Panc1 (cell line): Measurements from ENCODE around the gene GPR33. TPM values are rescaled to one million over a fixed set of nuclear protein-coding genes. Genes with fewer than 3 reads are reported as not detected.

Experiments
- ATAC-seq: fragments of 200-7000 bp; cut with Tn5 transposase; 2 replicates; pipeline ENCODE4 v1.9.1; 2020; ENCODE audit warnings: mild to moderate bottlenecking, moderate library complexity
- BruUV-seq: library from RNA; stranded (reverse); fragments of 400-500 nt; replicated peaks from 2 replicates; lab custom pipeline; 2021; lab: Mats Ljungman, UMichigan
- CTCF ChIA-PET: fragments of 300-600 bp; sonication (Branson Sonifier 250); formaldehyde crosslinking; loops from one replicate; lab custom pipeline; 2022; ENCODE audit warnings: antibody characterized with exemption; lab: Charles Lee
- POLR2A ChIA-PET: fragments of 300-600 bp; sonication (Branson Sonifier 250); formaldehyde crosslinking; loops from one replicate; lab custom pipeline; 2022; ENCODE audit warnings: antibody characterized with exemption; lab: Charles Lee
- DNase-seq: peaks from one replicate; pipeline ENCODE4 v3.0.0-alpha.2; 2010; ENCODE audit warnings: low read depth, low spot score
- H3K27ac ChIP-seq: 2 replicates; pipeline ENCODE4 v1.5.1; 2011; ENCODE audit warnings: mild to moderate bottlenecking, low read length, inconsistent platforms
- H3K27me3 ChIP-seq: fragments of 200-500 bp; sonication (Bioruptor generic); 2 replicates; pipeline ENCODE4 v1.6.0; 2014; ENCODE audit warnings: low read length, inconsistent platforms; ENCODE audit not compliant: control insufficient read depth, insufficient read depth
- H3K36me3 ChIP-seq: fragments of 200-500 bp; sonication (Bioruptor generic); 2 replicates; pipeline ENCODE4 v1.5.1; 2014; ENCODE audit warnings: inconsistent platforms, mild to moderate bottlenecking, low read length, moderate library complexity; ENCODE audit not compliant: control insufficient read depth, insufficient read depth
- H3K4me1 ChIP-seq: 2 replicates; pipeline ENCODE4 v1.5.1; 2011; ENCODE audit warnings: inconsistent platforms, mild to moderate bottlenecking, low read length, moderate library complexity; ENCODE audit not compliant: control insufficient read depth, insufficient read depth
- H3K4me3 ChIP-seq, 2 experiments: 2 replicates each; pipeline ENCODE4 v1.5.1; 2011 to 2012; ENCODE audit warnings: low read depth in 2 of 2, low read length in 2 of 2, mild to moderate bottlenecking in 2 of 2, inconsistent platforms in 1 of 2, moderate library complexity in 1 of 2
- H3K9me3 ChIP-seq: fragments of 200-500 bp; sonication (Bioruptor generic); 2 replicates; pipeline ENCODE4 v1.5.1; 2014; ENCODE audit warnings: low read depth, mild to moderate bottlenecking, inconsistent platforms, low read length, moderate library complexity; ENCODE audit not compliant: control insufficient read depth, insufficient read depth
- CTCF ChIP-seq: fragments of 450-650 bp; IDR thresholded peaks from 2 replicates; pipeline ENCODE4 v1.5.1; 2017; ENCODE audit warnings: mild to moderate bottlenecking
- POLR2AphosphoS5 ChIP-seq: IDR thresholded peaks from 2 replicates; pipeline ENCODE4 v1.6.1; 2012; ENCODE audit warnings: mild to moderate bottlenecking, low read depth, low read length, moderate library complexity
- REST ChIP-seq, 2 experiments: IDR thresholded peaks; 2 replicates each; pipeline ENCODE4 v1.6.1; 2011 to 2012; ENCODE audit warnings: low read depth in 2 of 2, control low read depth in 1 of 2, low read length in 1 of 2, mild to moderate bottlenecking in 1 of 2, moderate library complexity in 1 of 2; ENCODE audit not compliant: insufficient read depth in 1 of 2
- SIN3A ChIP-seq: IDR thresholded peaks from 2 replicates; pipeline ENCODE4 v1.6.1; 2012; ENCODE audit warnings: low read depth, mild to moderate bottlenecking, low read length, moderate library complexity, borderline replicate concordance; ENCODE audit not compliant: insufficient read depth
- TCF7L2 ChIP-seq: IDR thresholded peaks from 2 replicates; pipeline ENCODE4 v1.6.1; 2011; ENCODE audit warnings: mild to moderate bottlenecking, low read depth, low read length, inconsistent platforms
- in situ Hi-C: cut with HindIII; loops from 2 replicates; pipeline ENCODE4 v1.10.0; 2016; ENCODE audit warnings: low sequenced_read_pairs, low pct_unique_long_range_greater_than_20kb
- intact Hi-C: fragments of 100-400 bp; cut with micrococcal nuclease; formaldehyde crosslinking; loops from one replicate; pipeline ENCODE4 v1.10.0; 2022; ENCODE audit not compliant: unreplicated experiment
- total RNA-seq: library from RNA; stranded (reverse); gene quantifications from one replicate; pipeline ENCODE4 v1.2.1, GENCODE V29; 2021; ENCODE audit not compliant: unreplicated experiment

GPR33 gene
- total RNA-seq, 1 experiment from 2014 or later: not detected

GRCh38 chr14:31457665-31458659, 29.9 kb downstream of the GPR33 start:
- DNase-seq (no peak), ATAC-seq (no peak)
- H3K4me3 ChIP-seq: peak overlapping the region; percentile 74 to 89
- no peaks in the 10 kb centered on the region for H3K9me3 ChIP-seq
- TF ChIP-seq SIN3A (no peak), CTCF (no peak), REST (IDR thresholded peaks at IDR 0.05; ENCODE audit: insufficient read depth in 1 of 2, low read depth in 2 of 2, low read length in 1 of 2) (no peak), POLR2AphosphoS5 (no peak), TCF7L2 (no peak)
- no peaks in the 10 kb centered on the region for H3K27me3 ChIP-seq
- H3K4me1 ChIP-seq: peaks cover 4% of the 10 kb centered on the region; the same call in 1 of the 2 replicates
- POLR2A ChIA-PET: interaction anchor here (0.7 kb wide), 2 partner anchors 642 to 757 kb away, joined by 3 to 9 read pairs; no protein-coding TSS in a partner anchor
- H3K36me3 ChIP-seq: peaks cover 4% of the 10 kb centered on the region
- no TSS peak for BruUV-seq
- CTCF ChIA-PET: no interaction called here
- in situ Hi-C loops (no loop called here), intact Hi-C loops (no loop called here)
- peak overlapping the region; percentile 61 for H3K27ac ChIP-seq

- ATAC-seq: peak; percentile 100
- H3K4me1 ChIP-seq: peaks cover 4% of the 10 kb centered on the region; the same call in 1 of the 2 replicates
- no peaks in the 10 kb centered on the region for H3K27me3 ChIP-seq
- H3K27ac ChIP-seq: peak within 1 kb of the TSS; percentile 92
- TF ChIP-seq TCF7L2: no peak
- peak; percentile 63; the same call in 1 of the 2 replicates for TF ChIP-seq SIN3A
- TF ChIP-seq POLR2AphosphoS5: peak; percentile 85
- no peak for TF ChIP-seq REST (IDR thresholded peaks at IDR 0.05; ENCODE audit: insufficient read depth in 1 of 2, low read depth in 2 of 2, low read length in 1 of 2)
- no peak for TF ChIP-seq CTCF
- peak; percentile 83 for DNase-seq
- ChIA-PET CTCF (no interaction called here), POLR2A (interaction anchor here (0.7 kb wide), 1 partner anchor 758 kb away, joined by 9 read pairs; no protein-coding TSS in a partner anchor)
- H3K36me3 ChIP-seq: peaks cover 6% of the 10 kb centered on the region
- H3K4me3 ChIP-seq: peak within 1 kb of the TSS; percentile 74 to 89
- in situ Hi-C loops (no loop called here), intact Hi-C loops (no loop called here)
- TSS peak; percentile 72 for BruUV-seq
- no peaks in the 10 kb centered on the region for H3K9me3 ChIP-seq
Measured at GRCh38 chr14:31456841-31457664, 30.8 kb downstream of the GPR33 start, which contains the start of gene DTD2. DTD2 (minus strand) TSS chr14:31457506; CDS start chr14:31457393, 113 bp downstream.
